DMS79 (cell line): Measurements from ENCODE around the gene TRAF3.
"Not testable (repeated sequence)": the region's sequence is repeated elsewhere in the genome, so short reads cannot be mapped to it uniquely, and the experiment has no call there.

ENCODE experiments used
- DNase-seq: peaks from one replicate; lab custom pipeline; 2025; lab: John Stamatoyannopoulos, UW

The TRAF3 gene

GRCh38 chr14:102751088-102751487 lies 26.2 kb upstream of the TRAF3 start:
- no peak for DNase-seq

GRCh38 chr14:102752239-102752847 lies 24.9 kb upstream of the TRAF3 start:
- DNase-seq: no peak

- no peak for DNase-seq
Measured at GRCh38 chr14:102754370-102755262, 22.6 kb upstream of the TRAF3 start.

- no peak for DNase-seq
Measured at GRCh38 chr14:102757646-102758045, 19.6 kb upstream of the TRAF3 start.

- DNase-seq: no peak
Measured at GRCh38 chr14:102758087-102758486, 19.2 kb upstream of the TRAF3 start.

GRCh38 chr14:102759456-102760187 lies 17.6 kb upstream of the TRAF3 start:
- no peak for DNase-seq

- DNase-seq: no peak
Measured at GRCh38 chr14:102760496-102761193, 16.6 kb upstream of the TRAF3 start.

- no peak for DNase-seq
Measured at GRCh38 chr14:102761206-102761605, 16.0 kb upstream of the TRAF3 start.

- peak; percentile 54 for DNase-seq
Measured at GRCh38 chr14:102764220-102764671, 13.0 kb upstream of the TRAF3 start.

GRCh38 chr14:102765770-102766169 lies 11.5 kb upstream of the TRAF3 start:
- not testable (repeated sequence) for DNase-seq

- no peak for DNase-seq
Measured at GRCh38 chr14:102768223-102769048, 8.8 kb upstream of the TRAF3 start.

- no peak for DNase-seq
Measured at GRCh38 chr14:102769049-102769327, 8.3 kb upstream of the TRAF3 start.

GRCh38 chr14:102770147-102771123 lies 6.8 kb upstream of the TRAF3 start:
- no peak for DNase-seq

GRCh38 chr14:102771144-102771543 lies 6.1 kb upstream of the TRAF3 start:
- DNase-seq: no peak

- no peak for DNase-seq
Measured at GRCh38 chr14:102772781-102773570, 4.3 kb upstream of the TRAF3 start.

- DNase-seq: peak; percentile 51
Measured at GRCh38 chr14:102774391-102775153, 2.7 kb upstream of the TRAF3 start.

- DNase-seq: no peak
Measured at GRCh38 chr14:102775855-102776760, 1.1 kb upstream of the TRAF3 start.
